ENCODE results near the gene DUOX1.
A peak's percentile ranks its signal among the peaks of the same experiment; 100 is the strongest.

DUOX1 gene

GRCh38 chr15:45168751-45169551 lies 39.2 kb downstream of the DUOX1 start:
- DNase-seq = no peak

- DNase-seq = no peak
These were observed 40.0 kb downstream of the DUOX1 start for GRCh38 chr15:45169608-45170480.

- DNase-seq = no peak
These were observed 42.1 kb downstream of the DUOX1 start for GRCh38 chr15:45171912-45172311.

GRCh38 chr15:45174069-45174468 lies 44.3 kb downstream of the DUOX1 start:
- peak; percentile 75 for DNase-seq

GRCh38 chr15:45174577-45174976 lies 44.8 kb downstream of the DUOX1 start:
- no peak for DNase-seq

- DNase-seq = no peak
These were observed 47.5 kb downstream of the DUOX1 start for GRCh38 chr15:45177285-45177684.

- DNase-seq = no peak
These were observed 49.6 kb downstream of the DUOX1 start for GRCh38 chr15:45179221-45179985.

GRCh38 chr15:45180201-45180600 lies 50.4 kb downstream of the DUOX1 start:
- no peak for DNase-seq

GRCh38 chr15:45180648-45181436 lies 51.0 kb downstream of the DUOX1 start:
- DNase-seq = no peak

GRCh38 chr15:45181491-45182285 lies 51.9 kb downstream of the DUOX1 start:
- peak; percentile 89 for DNase-seq

GRCh38 chr15:45182996-45183395 lies 53.2 kb downstream of the DUOX1 start:
- no peak for DNase-seq

- no peak for DNase-seq
These were observed 53.7 kb downstream of the DUOX1 start for GRCh38 chr15:45183511-45183910.

- DNase-seq = peak; percentile 28
These were observed 54.8 kb downstream of the DUOX1 start for GRCh38 chr15:45184562-45185041.

- no peak for DNase-seq
These were observed 55.4 kb downstream of the DUOX1 start for GRCh38 chr15:45185069-45185779.

GRCh38 chr15:45185903-45186770 lies 56.3 kb downstream of the DUOX1 start:
- no peak for DNase-seq

GRCh38 chr15:45186771-45187577 lies 57.2 kb downstream of the DUOX1 start:
- no peak for DNase-seq

- DNase-seq = no peak
These were observed 57.7 kb downstream of the DUOX1 start for GRCh38 chr15:45187578-45187893.

GRCh38 chr15:45187894-45188830 lies 58.4 kb downstream of the DUOX1 start, which contains the start of gene SHF:
Gene SHF (minus strand): TSS chr15:45187966. CDS start chr15:45187951, 15 bp downstream.
- DNase-seq = peak; percentile 81

Measured in NCI-H2171 (cell line).